GM21717 (cell line): ENCODE data around the gene SNX12.
A peak's percentile ranks its signal among the peaks of the same experiment; 100 is the strongest.

Experiments used
- ATAC-seq: cut with Tn5 transposase; IDR thresholded peaks from one replicate; pipeline ENCODE4 v1.9.1; 2021; ENCODE audit warnings: mild to moderate bottlenecking, moderate library complexity; ENCODE audit not compliant: unreplicated experiment

The SNX12 gene

DNA sequence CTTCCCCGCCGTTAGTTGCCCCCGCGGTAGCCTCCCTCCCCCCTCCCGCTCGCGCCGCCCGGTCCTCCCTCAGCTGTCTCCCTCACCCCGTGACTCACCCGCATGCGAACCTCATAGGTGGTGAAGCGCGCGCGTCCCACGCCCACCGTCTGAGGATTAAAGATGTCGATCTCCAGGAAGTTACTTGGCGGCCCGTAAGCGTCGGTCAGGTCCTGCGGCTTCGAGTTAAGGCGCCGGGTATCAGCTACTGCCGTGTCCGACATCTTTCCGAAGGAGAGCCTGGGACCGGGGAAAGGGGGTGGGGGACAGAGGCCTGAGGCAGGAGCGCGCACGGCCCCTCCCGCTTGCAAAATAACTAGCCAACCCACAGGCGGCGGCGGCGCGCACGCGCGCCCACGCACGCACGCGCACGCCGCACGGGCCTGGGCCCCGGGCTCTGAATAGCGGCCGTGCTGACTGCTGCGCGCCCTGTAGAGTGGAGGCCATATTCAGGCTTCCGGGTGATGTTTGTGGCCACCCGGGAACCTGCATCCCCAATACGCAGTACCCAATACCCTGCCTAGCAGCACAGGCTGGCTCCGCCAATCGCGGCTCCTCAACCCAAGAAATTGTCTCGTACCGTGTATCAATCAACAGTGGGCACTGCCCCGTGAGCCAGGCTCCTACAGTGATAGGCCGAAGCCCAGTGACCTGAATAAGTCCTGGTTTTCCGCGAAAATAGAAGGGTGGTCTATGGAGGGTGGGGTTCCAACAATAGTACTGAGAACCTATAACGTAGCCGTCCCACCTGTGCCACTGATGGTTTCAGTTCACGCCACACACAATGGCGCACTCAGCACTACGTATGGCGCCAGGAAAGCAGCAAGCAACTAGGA, at the start of gene SNX12:
Gene SNX12 (minus strand): TSS at position 291 of the 875 bp plus-strand sequence. CDS start 28 bp downstream, at position 263.
- peak; percentile 95 for ATAC-seq

DNA sequence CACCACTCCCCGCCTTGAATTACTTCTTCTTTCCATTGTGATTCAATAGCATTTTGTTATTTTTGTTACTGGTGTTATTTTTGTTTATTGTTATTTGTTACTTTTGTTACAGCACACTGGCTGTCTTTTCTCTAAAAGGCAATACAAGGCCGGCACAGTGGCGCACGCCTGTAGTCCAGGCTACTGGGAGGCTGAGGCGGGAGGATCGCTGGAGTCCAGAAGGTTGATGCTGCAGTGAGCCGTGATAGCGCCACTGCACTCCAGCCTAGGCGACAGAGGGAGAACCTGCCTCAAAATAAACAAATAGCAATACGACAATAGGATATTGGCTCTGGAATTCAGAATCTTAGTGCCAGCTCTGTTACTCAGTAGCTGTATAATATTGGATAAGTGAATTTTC, 49.2 kb upstream of the SNX12 start:
- no peak for ATAC-seq

GRCh38 chrX:71111921-71112431, 43.8 kb upstream of the SNX12 start:
- peak; percentile 32 for ATAC-seq

DNA sequence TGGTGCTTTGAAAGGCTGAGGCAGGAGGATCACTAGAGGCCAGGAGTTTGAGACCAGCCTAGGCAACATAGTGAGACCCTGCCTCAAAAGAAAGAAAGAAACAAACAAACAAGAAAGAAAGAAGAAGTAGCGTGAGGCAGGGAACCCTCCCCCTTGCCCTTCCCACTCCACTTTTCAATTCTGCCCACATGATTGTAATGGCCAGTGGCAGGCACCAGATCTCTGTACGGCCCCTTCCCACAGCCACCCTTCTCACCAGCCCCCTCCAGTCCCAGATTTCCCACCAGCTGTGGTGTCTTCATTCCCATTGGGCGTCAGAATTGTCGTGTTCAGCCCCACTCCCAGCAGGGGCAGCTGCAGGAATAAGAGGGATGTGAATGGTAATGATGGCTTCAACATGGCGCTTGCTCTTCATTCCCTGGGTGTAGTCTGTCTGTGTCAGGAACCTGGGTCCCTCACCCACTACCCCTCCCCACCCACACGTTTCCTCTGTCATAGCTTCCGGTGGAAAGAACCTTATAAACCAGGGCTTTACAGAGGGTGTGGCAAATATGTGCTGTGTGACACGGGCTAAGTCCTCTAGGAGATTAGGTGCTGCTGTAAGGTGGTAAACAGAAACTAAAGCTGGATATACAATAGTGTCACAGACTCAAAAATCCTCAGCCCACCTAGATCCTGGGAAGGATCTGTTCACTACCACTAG, 43.2 kb upstream of the SNX12 start, which contains the start of gene IL2RG:
Gene IL2RG (minus strand): TSS at position 437 of the 703 bp plus-strand sequence. CDS start 38 bp downstream, at position 399.
- ATAC-seq, result peak; percentile 88

GRCh38 chrX:71109051-71109450, 40.9 kb upstream of the SNX12 start:
- no peak for ATAC-seq

GRCh38 chrX:71107762-71108360, 39.7 kb upstream of the SNX12 start:
- no peak for ATAC-seq

GRCh38 chrX:71107245-71107644, 39.1 kb upstream of the SNX12 start:
- ATAC-seq, result no peak

GRCh38 chrX:71106427-71106826, 38.3 kb upstream of the SNX12 start, which contains the start of gene CXorf65:
TSS of gene CXorf65 (minus strand) at chrX:71106740. CDS start at chrX:71106556, 184 bp downstream.
- no peak for ATAC-seq

GRCh38 chrX:71105628-71106027, 37.5 kb upstream of the SNX12 start:
- ATAC-seq, result no peak

DNA sequence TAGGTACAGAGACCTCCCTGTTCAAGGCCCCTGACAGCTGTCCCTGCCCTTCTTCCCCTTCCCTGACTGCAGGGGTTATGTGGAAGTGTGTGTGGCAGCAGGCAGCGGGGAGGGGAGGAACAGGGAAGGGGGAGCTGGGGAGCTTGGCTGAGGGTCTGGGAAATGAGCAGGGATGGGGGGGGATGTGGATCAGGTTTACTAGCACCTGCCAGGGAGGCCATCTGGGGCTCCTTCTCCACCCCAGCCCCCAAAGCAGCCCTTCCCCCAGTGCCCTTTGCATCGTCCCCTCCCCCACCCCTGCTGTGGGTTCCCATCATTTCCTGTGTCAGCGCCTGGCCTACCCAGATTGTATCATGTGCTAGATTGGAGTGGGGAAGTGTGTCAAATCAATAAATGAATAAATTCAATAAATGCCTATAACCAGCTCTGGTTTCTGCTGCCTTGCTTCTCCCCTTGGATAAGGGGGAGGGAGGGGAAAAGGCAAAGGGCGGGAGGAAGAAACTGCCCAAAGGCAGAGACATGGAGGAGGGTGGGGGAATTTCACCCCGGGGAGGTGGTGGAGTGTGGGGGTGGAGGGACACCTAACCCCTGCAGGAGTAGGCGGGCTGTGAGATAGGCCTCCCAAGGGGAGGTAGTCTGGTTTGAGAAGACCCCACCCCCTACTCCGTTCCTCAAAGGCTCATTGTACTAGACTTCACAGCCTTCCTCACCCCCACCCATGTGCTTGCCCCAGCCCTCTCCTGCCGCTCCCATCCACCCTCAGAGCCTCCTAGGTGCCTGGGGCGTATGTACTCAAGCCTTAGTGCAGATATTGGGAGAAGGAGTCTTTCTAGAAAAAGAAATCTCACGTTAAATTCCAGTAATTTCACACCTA, 35.2 kb upstream of the SNX12 start:
- no peak for ATAC-seq

- no peak for ATAC-seq
Measured at GRCh38 chrX:71102292-71102691, 34.2 kb upstream of the SNX12 start.

DNA sequence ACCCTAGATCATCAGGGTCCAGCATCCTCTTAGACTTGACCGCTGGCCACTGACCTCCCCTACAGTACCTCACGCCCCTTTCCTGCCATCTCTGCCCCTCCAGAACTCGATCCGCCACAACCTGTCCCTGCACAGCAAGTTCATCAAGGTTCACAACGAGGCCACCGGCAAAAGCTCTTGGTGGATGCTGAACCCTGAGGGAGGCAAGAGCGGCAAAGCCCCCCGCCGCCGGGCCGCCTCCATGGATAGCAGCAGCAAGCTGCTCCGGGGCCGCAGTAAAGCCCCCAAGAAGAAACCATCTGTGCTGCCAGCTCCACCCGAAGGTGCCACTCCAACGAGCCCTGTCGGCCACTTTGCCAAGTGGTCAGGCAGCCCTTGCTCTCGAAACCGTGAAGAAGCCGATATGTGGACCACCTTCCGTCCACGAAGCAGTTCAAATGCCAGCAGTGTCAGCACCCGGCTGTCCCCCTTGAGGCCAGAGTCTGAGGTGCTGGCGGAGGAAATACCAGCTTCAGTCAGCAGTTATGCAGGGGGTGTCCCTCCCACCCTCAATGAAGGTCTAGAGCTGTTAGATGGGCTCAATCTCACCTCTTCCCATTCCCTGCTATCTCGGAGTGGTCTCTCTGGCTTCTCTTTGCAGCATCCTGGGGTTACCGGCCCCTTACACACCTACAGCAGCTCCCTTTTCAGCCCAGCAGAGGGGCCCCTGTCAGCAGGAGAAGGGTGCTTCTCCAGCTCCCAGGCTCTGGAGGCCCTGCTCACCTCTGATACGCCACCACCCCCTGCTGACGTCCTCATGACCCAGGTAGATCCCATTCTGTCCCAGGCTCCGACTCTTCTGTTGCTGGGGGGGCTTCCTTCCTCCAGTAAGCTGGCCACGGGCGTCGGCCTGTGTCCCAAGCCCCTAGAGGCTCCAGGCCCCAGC, 32.7 kb upstream of the SNX12 start:
- ATAC-seq, result no peak

- ATAC-seq, result no peak
Measured at GRCh38 chrX:71099736-71100135, 31.6 kb upstream of the SNX12 start.

DNA sequence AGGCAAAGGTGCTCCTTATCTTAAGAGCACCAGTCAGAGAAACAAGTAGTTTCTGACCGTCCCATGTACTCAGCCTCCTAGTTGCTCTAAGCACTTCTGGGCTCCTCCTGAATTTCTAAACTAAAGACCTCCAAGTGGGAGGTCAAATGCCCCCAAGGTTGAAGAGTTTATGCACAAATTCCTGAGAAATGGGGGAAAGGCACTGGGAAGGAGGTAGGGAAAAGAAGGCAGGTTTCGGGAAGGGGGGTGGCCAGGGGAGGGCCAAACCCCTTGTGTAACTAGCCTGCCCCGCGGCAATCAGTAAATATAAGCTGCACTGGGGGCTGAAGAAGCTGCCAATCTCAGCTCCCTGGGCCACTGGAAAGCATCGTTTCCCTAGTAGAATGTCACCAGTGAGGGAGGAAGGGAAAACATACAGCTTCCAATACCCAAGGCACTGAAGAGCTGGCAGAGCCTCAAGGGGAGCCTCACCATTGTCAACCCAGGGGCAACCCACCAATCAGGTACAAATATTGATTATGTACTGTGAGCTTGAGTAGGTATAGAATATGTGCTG, 30.9 kb upstream of the SNX12 start:
- ATAC-seq, result no peak

DNA sequence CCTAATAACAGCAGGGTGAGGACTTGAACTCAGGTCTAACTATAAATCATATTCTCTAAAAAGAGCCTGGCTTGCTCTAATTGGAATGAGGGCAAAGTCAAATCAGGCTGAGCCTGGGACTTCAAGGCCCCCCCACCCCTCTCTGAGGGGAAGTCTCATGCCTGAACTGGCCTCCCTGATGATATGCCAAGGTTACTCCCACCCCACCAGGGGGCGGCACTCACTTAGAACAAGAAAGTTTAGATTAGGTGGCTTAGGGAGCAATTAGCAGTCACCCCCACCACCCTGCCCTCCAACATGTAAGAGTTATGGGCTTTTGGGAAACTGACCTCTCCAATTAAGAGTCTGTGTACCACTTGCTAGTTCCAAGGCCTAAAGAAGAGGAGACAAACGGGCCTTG, 30.2 kb upstream of the SNX12 start:
- peak; percentile 47 for ATAC-seq

GRCh38 chrX:71096760-71097032, 28.6 kb upstream of the SNX12 start:
- no peak for ATAC-seq

GRCh38 chrX:71095981-71096759, 28.0 kb upstream of the SNX12 start:
- peak; percentile 20 for ATAC-seq

DNA sequence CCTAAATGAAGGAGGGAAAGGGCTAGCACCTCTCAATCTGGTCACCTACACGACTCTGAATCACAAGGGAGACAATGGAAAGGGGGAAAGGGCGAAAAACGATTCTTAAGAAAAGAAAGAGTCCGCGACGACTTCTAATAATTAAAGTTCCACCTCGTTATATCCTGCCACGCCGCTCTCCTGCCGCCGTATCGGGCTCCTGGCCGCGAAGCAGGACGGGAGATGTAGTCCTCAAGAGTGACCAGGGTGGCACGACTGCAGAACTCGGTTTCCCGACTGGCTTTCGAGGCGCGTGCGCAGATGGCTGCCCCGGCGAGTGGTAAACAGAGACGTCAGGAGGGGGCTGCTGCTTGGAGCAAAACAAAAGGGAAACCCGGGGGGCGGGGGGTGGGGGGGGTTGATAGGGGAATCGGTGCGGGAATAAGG, 27.4 kb upstream of the SNX12 start, which contains the start of gene FOXO4:
Gene FOXO4 (plus strand): TSS at position 297 of the 426 bp plus-strand sequence. CDS start 678 bp downstream, outside the sequence.
- ATAC-seq, result peak; percentile 80
